RCC 7860 (cell line): ENCODE measurements around the gene CEACAM20.
"Not testable (repeated sequence)": the region's sequence is repeated elsewhere in the genome, so short reads cannot be mapped to it uniquely, and the experiment has no call there.

Experiments used
- DNase-seq: peaks from one replicate; pipeline ENCODE4 v3.0.0-alpha.2; 2015; ENCODE audit warnings: low spot score
- FAIRE-seq: peaks from 2 replicates; lab custom pipeline; 2012; peaks lifted over from hg19 to GRCh38; lab: Jason Lieb, UNC

Gene CEACAM20

GRCh38 chr19:44529536-44529935, at the start of gene CEACAM20:
CEACAM20 (minus strand) TSS chr19:44529675; CDS start chr19:44529509, 166 bp downstream.
- FAIRE-seq (no peak), DNase-seq (no peak)

- DNase-seq (no peak), FAIRE-seq (no peak)
Observed at GRCh38 chr19:44577566-44577874, 48.0 kb upstream of the CEACAM20 start.

- DNase-seq (peak; percentile 36), FAIRE-seq (no peak)
Observed at GRCh38 chr19:44576843-44577565, 47.5 kb upstream of the CEACAM20 start.

GRCh38 chr19:44575116-44575700, 45.7 kb upstream of the CEACAM20 start:
- no peak for DNase-seq
- FAIRE-seq, result no peak

- FAIRE-seq (no peak), DNase-seq (no peak)
Observed at GRCh38 chr19:44574186-44574950, 44.9 kb upstream of the CEACAM20 start.

GRCh38 chr19:44573627-44574026, 44.2 kb upstream of the CEACAM20 start:
- DNase-seq (no peak), FAIRE-seq (no peak)

GRCh38 chr19:44573183-44573582, 43.7 kb upstream of the CEACAM20 start:
- DNase-seq, result no peak
- FAIRE-seq, result no peak

- FAIRE-seq, result no peak
Observed at GRCh38 chr19:44572581-44572900, 43.1 kb upstream of the CEACAM20 start.

GRCh38 chr19:44571830-44572580, 42.5 kb upstream of the CEACAM20 start:
- FAIRE-seq, result no peak
- no peak for DNase-seq

More at GRCh38 chr19:44572581-44572900, 43.1 kb upstream of the CEACAM20 start:
- no peak for DNase-seq

GRCh38 chr19:44570984-44571684, 41.7 kb upstream of the CEACAM20 start:
- FAIRE-seq (peak; percentile 30), DNase-seq (peak; percentile 49)

GRCh38 chr19:44570603-44570983, 41.1 kb upstream of the CEACAM20 start:
- DNase-seq (no peak), FAIRE-seq (no peak)

GRCh38 chr19:44567745-44568144, 38.3 kb upstream of the CEACAM20 start:
- DNase-seq (no peak), FAIRE-seq (no peak)

- DNase-seq, result no peak
- no peak for FAIRE-seq
Observed at GRCh38 chr19:44566984-44567383, 37.5 kb upstream of the CEACAM20 start.

- not testable (repeated sequence) for DNase-seq, FAIRE-seq
Observed at GRCh38 chr19:44563086-44563655, 33.7 kb upstream of the CEACAM20 start.

GRCh38 chr19:44557933-44558332, 28.5 kb upstream of the CEACAM20 start:
- no peak for DNase-seq
- FAIRE-seq, result no peak

- DNase-seq, result no peak
- FAIRE-seq, result no peak
Observed at GRCh38 chr19:44554641-44555246, 25.3 kb upstream of the CEACAM20 start.

- DNase-seq (peak; percentile 66), FAIRE-seq (no peak)
Observed at GRCh38 chr19:44553478-44554171, 24.1 kb upstream of the CEACAM20 start.

GRCh38 chr19:44552324-44552723, 22.8 kb upstream of the CEACAM20 start:
- no peak for FAIRE-seq
- DNase-seq, result no peak

GRCh38 chr19:44551850-44552249, 22.4 kb upstream of the CEACAM20 start:
- DNase-seq, result no peak
- no peak for FAIRE-seq
